CD4-positive, alpha-beta T cell (primary cell): ENCODE measurements around the gene GRK5. TPM values are rescaled to one million over a fixed set of nuclear protein-coding genes. Genes with fewer than 3 reads are reported as not detected.

ENCODE experiments used
- ATAC-seq: fragments of 200-7000 bp; cut with Tn5 transposase; one replicate; pipeline ENCODE4 v1.10.0; 2022; ENCODE audit warnings: mild to moderate bottlenecking; ENCODE audit not compliant: poor library complexity
- CTCF ChIA-PET: fragments of 350-600 bp; sonication (Branson Sonifier 250); formaldehyde crosslinking; loops from one replicate; lab custom pipeline; 2021; ENCODE audit warnings: antibody characterized with exemption, inconsistent platforms; lab: Charles Lee
- POLR2A ChIA-PET: fragments of 350-600 bp; sonication (Branson Sonifier 250); formaldehyde crosslinking; loops from one replicate; lab custom pipeline; 2021; ENCODE audit warnings: antibody characterized with exemption, inconsistent platforms; lab: Charles Lee
- DNase-seq, 14 experiments: peaks; one replicate each; pipeline ENCODE4 v3.0.0-alpha.2; 2013 to 2020; ENCODE audit warnings: mixed read lengths in 2 of 14
- H3K27ac ChIP-seq, 2 donors: one replicate each; pipeline versions ENCODE4 v1.5.1 to v1.7.0; 2013; ENCODE audit warnings: low read length in 2 of 2, low read depth in 1 of 2, mild to moderate bottlenecking in 1 of 2
- H3K27me3 ChIP-seq, 2 experiments: 1 replicate in 1 of 2; 2 replicates in 1 of 2; pipeline versions ENCODE4 v1.6.1 to v1.7.0; 2013; ENCODE audit warnings: low read length in 2 of 2, control low read depth in 1 of 2, mild to moderate bottlenecking in 1 of 2, moderate library complexity in 1 of 2; ENCODE audit not compliant: insufficient read depth in 2 of 2, control insufficient read depth in 1 of 2
- H3K36me3 ChIP-seq: one replicate; pipeline ENCODE4 v1.6.1; 2013; ENCODE audit warnings: low read length, control low read depth; ENCODE audit not compliant: insufficient read depth
- H3K4me1 ChIP-seq: one replicate; pipeline ENCODE4 v1.6.1; 2013; ENCODE audit warnings: low read length, control low read depth; ENCODE audit not compliant: insufficient read depth
- H3K4me3 ChIP-seq: one replicate; pipeline ENCODE4 v1.5.1; 2013; ENCODE audit warnings: mild to moderate bottlenecking, low read length, moderate library complexity
- H3K9me3 ChIP-seq, 2 experiments: 1 replicate in 1 of 2; 2 replicates in 1 of 2; pipeline versions ENCODE4 v1.6.1 to v1.7.0; 2013; ENCODE audit warnings: low read length in 2 of 2, mild to moderate bottlenecking in 2 of 2, control low read depth in 1 of 2, moderate library complexity in 1 of 2; ENCODE audit not compliant: control insufficient read depth in 1 of 2, insufficient read depth in 1 of 2
- H3K27ac Mint-ChIP-seq: one replicate; pipeline ENCODE4 v1.8.0; 2020; ENCODE audit warnings: mixed read lengths
- H3K27me3 Mint-ChIP-seq: one replicate; pipeline ENCODE4 v1.8.0; 2021; ENCODE audit warnings: mixed read lengths
- H3K36me3 Mint-ChIP-seq: one replicate; pipeline ENCODE4 v1.8.0; 2021; ENCODE audit warnings: low read depth, mixed read lengths
- H3K4me1 Mint-ChIP-seq: one replicate; pipeline ENCODE4 v1.8.0; 2021; ENCODE audit warnings: low read depth, mixed read lengths
- H3K4me3 Mint-ChIP-seq: one replicate; pipeline ENCODE4 v1.8.0; 2020; ENCODE audit warnings: mild to moderate bottlenecking, mixed read lengths
- H3K9me3 Mint-ChIP-seq: one replicate; pipeline ENCODE4 v1.8.0; 2020; ENCODE audit warnings: mixed read lengths
- CTCF ChIP-seq: fragments of 200-600 bp; IDR thresholded peaks from one replicate; pipeline ENCODE4 v1.8.0; 2022; ENCODE audit warnings: antibody characterized with exemption, mild to moderate bottlenecking
- intact Hi-C, 2 experiments: fragments of 100-400 bp; cut with DNase I in 1 of 2; cut with micrococcal nuclease in 1 of 2; formaldehyde crosslinking; loops; one replicate each; pipeline versions ENCODE4 v1.15.1 to v1.9.0; 2023 to 2025; cut with DNase I, micrococcal nuclease
- total RNA-seq, 174 experiments: library from RNA in 2 of 174; stranded (reverse) in 2 of 174; gene quantifications; one replicate each; pipeline ENCODE4 v1.2.3 and lab custom pipeline; 2021 to 2026

Gene GRK5
- total RNA-seq, 2 experiments from 2014 or later, result 19.2 to 20.8 TPM

- intact Hi-C loops, result no loop called here
- ChIA-PET CTCF (no interaction called here), POLR2A (no interaction called here)
- Histone ChIP-seq H3K4me1 (peaks cover 48% of the 10 kb centered on the region), H3K27me3 (no peaks in the 10 kb centered on the region), H3K4me3 (no peak overlapping the region), H3K9me3 (no peaks in the 10 kb centered on the region), H3K27ac (no peak overlapping the region), H3K36me3 (no peaks in the 10 kb centered on the region)
- H3K9me3 Mint-ChIP-seq, result no peaks in the 10 kb centered on the region
- no peaks in the 10 kb centered on the region for H3K36me3 Mint-ChIP-seq
- peaks cover 42% of the 10 kb centered on the region for H3K4me1 Mint-ChIP-seq
- no peak for DNase-seq
- no peaks in the 10 kb centered on the region for H3K27me3 Mint-ChIP-seq
- TF ChIP-seq CTCF, result no peak
- no peak for ATAC-seq
- no peak overlapping the region for H3K4me3 Mint-ChIP-seq
- no peak overlapping the region for H3K27ac Mint-ChIP-seq
Observed at GRCh38 chr10:119313024-119313423, 105.7 kb downstream of the GRK5 start.

- POLR2A ChIA-PET, result no interaction called here
- Histone ChIP-seq H3K27me3 (no peaks in the 10 kb centered on the region), H3K9me3 (no peaks in the 10 kb centered on the region), H3K4me1 (peaks cover 46% of the 10 kb centered on the region), H3K27ac (no peak overlapping the region), H3K36me3 (no peaks in the 10 kb centered on the region), H3K4me3 (no peak overlapping the region)
- Mint-ChIP-seq H3K27me3 (no peaks in the 10 kb centered on the region), H3K9me3 (no peaks in the 10 kb centered on the region), H3K36me3 (no peaks in the 10 kb centered on the region), H3K27ac (no peak overlapping the region), H3K4me3 (no peak overlapping the region), H3K4me1 (peaks cover 42% of the 10 kb centered on the region)
- TF ChIP-seq CTCF, result no peak
- peak in 9 of 14 experiments; percentile 15 to 80 (median 35) for DNase-seq
- ATAC-seq, result peak; percentile 45
- intact Hi-C loops, result no loop called here
- CTCF ChIA-PET, result interaction anchor here (1.0 kb wide), 1 partner anchor 107 kb away, joined by 3 read pairs; no protein-coding TSS in a partner anchor
Observed at GRCh38 chr10:119313644-119314043, 106.3 kb downstream of the GRK5 start.

- H3K4me3 ChIP-seq, result no peak overlapping the region
- H3K4me1 ChIP-seq, result peaks cover 43% of the 10 kb centered on the region
- H3K36me3 ChIP-seq, result no peaks in the 10 kb centered on the region
- ChIA-PET CTCF (interaction anchor here (1.0 kb wide), 1 partner anchor 108 kb away, joined by 3 read pairs; no protein-coding TSS in a partner anchor), POLR2A (no interaction called here)
- H3K36me3 Mint-ChIP-seq, result no peaks in the 10 kb centered on the region
- intact Hi-C loops, result no loop called here
- peaks cover 42% of the 10 kb centered on the region for H3K4me1 Mint-ChIP-seq
- DNase-seq (no peak), ATAC-seq (no peak)
- H3K27ac Mint-ChIP-seq, result no peak overlapping the region
- no peaks in the 10 kb centered on the region for H3K9me3 Mint-ChIP-seq
- H3K27me3 ChIP-seq, result no peaks in the 10 kb centered on the region
- no peak for TF ChIP-seq CTCF
- no peak overlapping the region for H3K4me3 Mint-ChIP-seq
- H3K9me3 ChIP-seq, result no peaks in the 10 kb centered on the region
- H3K27me3 Mint-ChIP-seq, result no peaks in the 10 kb centered on the region
- no peak overlapping the region for H3K27ac ChIP-seq
Observed at GRCh38 chr10:119314061-119314460, 106.7 kb downstream of the GRK5 start.
